IPS-20b (cell line): Measurements from ENCODE around the gene ARL17A.
"Not testable (repeated sequence)": the region's sequence is repeated elsewhere in the genome, so short reads cannot be mapped to it uniquely, and the experiment has no call there.

Experiments
- H3K27ac ChIP-seq: one replicate; pipeline ENCODE4 v1.5.1; 2013; ENCODE audit warnings: low read length
- H3K27me3 ChIP-seq: 2 replicates; pipeline ENCODE4 v1.6.1; 2013; ENCODE audit warnings: mild to moderate bottlenecking, low read length, inconsistent platforms; ENCODE audit not compliant: insufficient read depth
- H3K36me3 ChIP-seq: 2 replicates; pipeline ENCODE4 v1.6.1; 2013; ENCODE audit warnings: low read depth, mild to moderate bottlenecking, inconsistent platforms, low read length, moderate library complexity; ENCODE audit not compliant: insufficient read depth
- H3K4me1 ChIP-seq: 2 replicates; pipeline ENCODE4 v1.6.1; 2013; ENCODE audit warnings: mild to moderate bottlenecking, control low read depth, inconsistent platforms, low read length, moderate library complexity; ENCODE audit not compliant: insufficient read depth
- H3K4me3 ChIP-seq: 2 replicates; pipeline ENCODE4 v1.5.1; 2013; ENCODE audit warnings: mild to moderate bottlenecking, low read length, inconsistent platforms
- H3K9ac ChIP-seq: 2 replicates; pipeline ENCODE4 v1.6.1; 2013; ENCODE audit warnings: low read depth, mild to moderate bottlenecking, inconsistent platforms, low read length, moderate library complexity
- H3K9me3 ChIP-seq: 2 replicates; pipeline ENCODE4 v1.6.1; 2013; ENCODE audit warnings: mild to moderate bottlenecking, low read depth, low read length, inconsistent platforms; ENCODE audit not compliant: insufficient read depth

Gene ARL17A

DNA sequence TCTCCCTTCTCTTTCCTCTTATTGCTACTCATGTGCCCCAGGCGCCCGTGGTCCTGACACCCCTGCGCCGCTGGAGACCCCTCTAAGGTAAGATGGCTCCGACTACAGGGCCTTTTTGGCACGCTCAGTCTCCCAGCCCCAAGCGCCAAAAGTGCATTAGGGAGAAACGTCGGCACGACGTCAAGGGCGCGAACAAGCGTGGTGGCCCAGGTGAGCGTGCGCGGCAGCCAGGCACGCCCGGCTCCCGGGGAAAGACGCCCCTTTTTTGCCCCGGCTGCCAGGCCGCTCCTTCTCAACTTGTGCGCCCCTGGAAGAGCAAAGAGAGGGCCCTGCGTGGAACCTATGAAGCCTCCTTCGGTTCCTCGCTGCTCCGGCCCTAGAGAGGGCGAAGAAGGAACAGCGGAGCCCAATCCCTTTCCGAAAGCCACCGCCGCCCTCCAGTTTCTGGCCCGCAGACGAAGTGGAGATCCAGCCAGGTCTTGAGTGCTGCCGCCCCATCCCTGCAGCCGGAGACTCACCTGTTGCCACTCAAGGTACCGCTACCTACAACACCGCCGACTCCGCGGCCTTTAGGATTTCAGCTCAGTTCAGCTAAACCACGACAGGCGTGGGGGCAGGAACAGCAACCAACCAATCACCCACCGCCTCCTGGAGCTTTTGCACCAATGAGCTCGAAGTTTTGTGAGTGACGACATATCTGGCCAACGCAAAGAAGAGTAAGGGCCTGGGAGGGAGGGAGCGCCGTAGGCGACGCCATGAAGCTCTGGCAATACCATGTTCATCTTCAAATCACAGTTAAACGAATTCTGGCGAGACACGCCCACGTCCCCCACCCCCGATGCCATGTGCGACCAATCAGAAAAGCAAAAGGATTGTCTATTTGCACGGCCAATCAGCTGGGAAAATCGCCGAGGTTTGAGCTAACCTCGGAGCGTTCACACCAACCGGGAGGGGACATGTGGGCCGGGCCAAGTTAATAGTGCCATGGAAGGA lies at the start of gene ARL17A:
TSS of gene ARL17A (minus strand) at position 609 of the 993 bp plus-strand sequence. CDS start 3,369 bp downstream, outside the sequence.
- not testable (repeated sequence) for H3K9me3 ChIP-seq, H3K27me3 ChIP-seq, H3K9ac ChIP-seq, H3K27ac ChIP-seq, H3K4me3 ChIP-seq, H3K4me1 ChIP-seq, H3K36me3 ChIP-seq

DNA sequence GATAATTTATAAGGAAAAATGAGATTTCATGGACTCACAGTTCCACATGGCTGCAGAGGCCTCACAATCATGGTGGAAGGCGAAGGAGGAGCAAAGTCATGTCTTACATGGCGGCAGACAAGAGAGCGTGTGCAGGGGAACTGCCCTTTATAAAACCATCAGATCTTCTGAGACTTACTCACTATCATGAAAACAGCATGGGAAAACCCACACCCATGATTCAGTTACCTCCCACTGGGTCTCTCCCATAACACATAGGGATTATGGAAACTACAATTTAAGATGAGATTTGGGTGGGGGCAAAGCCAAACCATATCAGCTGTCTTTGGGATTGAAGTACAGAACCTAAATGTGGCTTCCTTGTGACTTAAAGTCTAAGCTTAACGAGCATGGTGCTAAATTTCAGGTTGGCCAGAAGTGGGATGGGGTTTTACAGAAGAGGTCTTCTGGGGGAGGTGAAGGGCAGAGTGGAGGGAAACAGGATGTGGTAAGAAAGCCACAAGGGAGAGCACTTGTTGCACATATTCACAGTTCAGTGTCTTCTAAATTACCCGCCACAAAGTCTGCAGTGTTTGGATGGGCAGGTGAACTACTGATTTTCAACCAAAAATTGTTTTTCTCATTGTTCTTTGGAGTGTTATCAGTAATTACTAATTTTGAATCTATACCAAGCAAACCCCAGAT lies 49.4 kb upstream of the ARL17A start:
- not testable (repeated sequence) for H3K36me3 ChIP-seq, H3K9me3 ChIP-seq, H3K4me1 ChIP-seq, H3K9ac ChIP-seq, H3K4me3 ChIP-seq, H3K27ac ChIP-seq, H3K27me3 ChIP-seq

DNA sequence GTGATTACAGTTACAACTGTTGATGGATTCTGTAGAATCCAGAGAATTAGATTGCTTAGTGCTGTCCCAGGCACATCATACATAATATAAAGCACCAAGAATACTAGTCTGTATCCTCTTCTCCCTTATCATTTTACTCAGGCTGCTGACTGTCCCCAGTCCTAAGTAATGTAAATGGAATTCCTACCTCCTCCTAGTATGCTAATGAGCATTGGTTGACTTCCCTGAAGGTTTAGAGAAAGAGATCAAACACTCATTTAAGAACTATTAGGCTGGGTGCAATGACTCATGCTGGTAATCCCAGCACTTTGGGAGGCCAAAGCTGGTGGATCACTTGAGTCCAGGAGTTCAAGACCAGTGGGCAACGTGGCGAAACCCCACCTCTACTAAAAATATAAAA lies 48.0 kb upstream of the ARL17A start:
- H3K9ac ChIP-seq, H3K27ac ChIP-seq, H3K4me1 ChIP-seq, H3K9me3 ChIP-seq, H3K27me3 ChIP-seq, H3K4me3 ChIP-seq, H3K36me3 ChIP-seq: not testable (repeated sequence)

DNA sequence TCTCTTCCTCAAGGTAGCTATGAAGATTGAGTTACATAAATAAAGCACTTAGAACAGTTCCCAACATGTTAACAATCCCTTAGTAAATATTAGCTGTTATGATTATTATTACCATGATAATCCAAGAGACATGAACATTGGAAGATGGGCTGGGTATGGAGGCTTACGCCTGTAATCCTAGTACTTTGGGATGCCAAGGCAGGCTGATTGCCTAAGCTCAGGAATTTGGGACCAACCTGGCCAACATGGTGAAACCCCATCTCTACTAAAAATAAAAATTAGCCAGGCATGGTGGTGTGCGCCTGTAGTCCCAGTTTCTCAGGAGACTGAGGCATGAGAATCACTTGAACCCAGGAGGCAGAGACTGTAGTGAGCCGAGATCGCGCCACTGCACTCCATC lies 45.2 kb upstream of the ARL17A start:
- not testable (repeated sequence) for H3K9me3 ChIP-seq, H3K36me3 ChIP-seq, H3K27me3 ChIP-seq, H3K9ac ChIP-seq, H3K27ac ChIP-seq, H3K4me3 ChIP-seq, H3K4me1 ChIP-seq

DNA sequence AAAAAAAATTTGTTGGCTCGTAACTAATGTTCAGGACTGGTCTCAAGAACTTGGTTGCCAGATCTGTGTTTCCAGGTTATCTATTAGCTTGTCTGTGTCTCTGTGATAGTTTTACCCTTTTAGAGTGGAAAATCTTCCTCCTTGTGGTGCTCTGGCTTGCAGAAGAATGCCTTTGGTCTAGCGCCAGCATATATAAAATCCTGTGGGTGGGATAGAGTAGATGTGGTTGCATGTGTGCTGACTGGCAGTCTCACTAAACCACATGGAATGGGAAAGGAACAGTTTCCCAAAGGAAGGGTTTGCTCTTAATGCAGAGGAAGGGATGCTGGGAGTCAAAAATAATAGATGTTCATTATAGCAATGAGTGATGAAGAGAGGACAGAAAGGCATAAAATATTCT lies 44.3 kb upstream of the ARL17A start:
- H3K36me3 ChIP-seq, H3K27me3 ChIP-seq, H3K4me1 ChIP-seq, H3K9me3 ChIP-seq, H3K27ac ChIP-seq, H3K9ac ChIP-seq, H3K4me3 ChIP-seq: not testable (repeated sequence)

DNA sequence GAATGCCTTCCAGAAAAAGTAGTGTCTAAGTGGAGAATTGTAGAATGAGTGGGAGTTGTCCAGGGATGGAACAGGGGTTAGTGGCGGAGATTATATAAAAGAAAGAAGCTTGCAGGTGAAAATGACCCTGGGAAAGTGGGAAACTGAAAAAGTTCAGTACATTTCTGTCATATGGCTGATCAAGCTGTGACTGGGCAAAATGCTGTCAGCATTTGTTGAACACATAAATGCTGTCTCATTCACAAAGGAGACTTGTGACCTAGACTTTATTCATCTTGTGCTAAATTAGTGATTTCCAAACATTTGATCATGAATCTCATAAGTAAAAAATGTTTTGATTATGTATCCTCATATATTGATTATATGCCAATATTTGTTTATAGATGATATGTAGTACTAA lies 39.5 kb upstream of the ARL17A start:
- H3K4me3 ChIP-seq, H3K27me3 ChIP-seq, H3K9me3 ChIP-seq, H3K4me1 ChIP-seq, H3K36me3 ChIP-seq, H3K9ac ChIP-seq, H3K27ac ChIP-seq: not testable (repeated sequence)

DNA sequence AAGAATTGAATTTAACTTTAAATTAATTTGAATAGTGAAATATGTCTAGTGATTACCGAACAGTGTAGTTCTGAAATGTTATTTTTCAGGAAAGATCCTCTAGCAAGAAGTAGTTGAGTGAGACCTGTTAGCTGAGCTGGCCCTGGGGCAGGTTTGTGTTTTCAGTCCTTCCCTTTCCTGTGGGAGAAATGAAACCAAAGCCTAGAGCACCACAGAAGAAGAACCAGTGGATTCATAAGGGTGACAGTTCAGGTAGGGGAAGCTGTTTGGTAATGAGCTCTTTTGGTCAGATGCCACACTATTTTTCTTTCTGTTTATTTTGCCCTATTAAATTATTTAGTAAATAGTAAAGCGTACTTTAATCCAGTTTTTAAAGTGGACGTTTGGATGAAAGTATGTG lies 37.6 kb upstream of the ARL17A start:
- not testable (repeated sequence) for H3K27ac ChIP-seq, H3K27me3 ChIP-seq, H3K4me1 ChIP-seq, H3K4me3 ChIP-seq, H3K36me3 ChIP-seq, H3K9ac ChIP-seq, H3K9me3 ChIP-seq

DNA sequence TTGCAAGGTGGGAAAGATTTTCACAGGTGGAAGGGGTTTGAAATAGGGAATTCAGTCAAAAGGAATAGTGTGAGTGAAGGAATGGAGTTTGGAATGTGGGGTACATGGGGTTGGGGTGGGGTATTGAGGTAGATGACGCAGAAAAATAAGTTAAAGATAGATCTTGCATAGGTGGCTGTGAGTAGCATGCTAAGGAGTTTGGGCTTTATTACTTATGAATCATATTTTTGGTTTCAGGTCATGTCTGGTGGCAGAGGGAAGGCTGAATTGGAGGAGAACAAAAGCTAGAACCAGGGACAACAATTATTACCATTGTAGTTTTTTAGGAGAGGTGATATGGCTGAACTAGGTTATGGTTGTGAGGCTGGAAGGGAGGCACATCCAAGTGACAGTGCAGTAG lies 34.4 kb upstream of the ARL17A start:
- not testable (repeated sequence) for H3K9ac ChIP-seq, H3K27ac ChIP-seq, H3K27me3 ChIP-seq, H3K4me1 ChIP-seq, H3K9me3 ChIP-seq, H3K36me3 ChIP-seq, H3K4me3 ChIP-seq

DNA sequence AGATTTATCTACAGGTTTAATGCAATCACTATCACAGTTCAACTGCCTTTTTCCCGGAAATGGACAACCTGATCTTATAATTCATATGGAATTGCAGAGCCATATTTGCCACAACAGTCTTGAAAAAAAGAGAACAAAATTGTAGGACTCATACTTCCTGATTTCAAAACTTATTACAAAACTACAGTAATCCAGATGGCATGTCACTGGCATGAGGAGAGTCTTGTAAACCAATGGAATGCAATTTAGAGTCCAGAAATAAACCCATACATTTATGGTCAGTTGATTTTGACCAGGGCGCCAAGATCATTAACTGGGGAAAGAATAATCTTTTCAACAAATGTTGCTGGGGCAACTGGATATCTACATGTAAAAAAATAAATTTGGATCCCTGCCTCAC lies 31.8 kb upstream of the ARL17A start:
- not testable (repeated sequence) for H3K4me1 ChIP-seq, H3K36me3 ChIP-seq, H3K9ac ChIP-seq, H3K4me3 ChIP-seq, H3K27me3 ChIP-seq, H3K9me3 ChIP-seq, H3K27ac ChIP-seq

DNA sequence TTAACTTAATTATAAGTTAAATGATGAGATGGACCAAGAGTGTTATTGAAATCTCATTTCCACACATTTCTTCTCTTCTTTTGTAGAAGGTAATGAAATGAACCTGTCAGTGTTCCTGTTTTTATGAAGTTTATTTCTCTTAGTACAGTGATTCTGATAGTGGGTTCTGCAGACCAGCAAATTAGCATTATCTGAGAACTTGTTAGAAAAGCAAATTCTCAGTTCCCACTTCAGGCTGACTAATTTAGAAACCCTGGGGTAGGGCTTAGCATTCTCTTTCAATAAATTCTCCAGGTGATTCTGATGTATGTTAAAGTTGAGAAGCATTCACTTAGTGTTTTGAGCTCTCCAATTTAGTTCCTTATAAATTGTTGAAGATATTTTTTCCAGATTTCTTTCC lies 23.6 kb upstream of the ARL17A start:
- H3K27me3 ChIP-seq, H3K4me1 ChIP-seq, H3K9ac ChIP-seq, H3K36me3 ChIP-seq, H3K4me3 ChIP-seq, H3K27ac ChIP-seq, H3K9me3 ChIP-seq: not testable (repeated sequence)

DNA sequence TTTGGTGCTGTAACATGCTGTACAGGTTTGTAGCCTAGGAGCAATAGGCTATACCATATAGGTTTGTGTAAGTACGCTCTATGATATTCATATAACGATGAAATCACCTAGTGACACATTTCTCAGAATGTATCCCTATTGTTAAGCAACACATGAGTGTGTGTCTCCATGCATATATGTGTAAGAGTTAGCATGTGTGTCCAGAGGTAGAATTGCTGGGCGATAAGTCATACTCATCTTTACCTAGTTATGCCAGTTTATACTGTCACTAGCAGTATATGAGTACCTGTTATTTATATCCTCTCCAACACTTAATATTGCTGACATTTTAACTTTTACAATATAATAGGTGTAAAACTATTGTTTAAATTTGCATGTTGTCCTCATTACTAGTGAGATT lies 21.3 kb upstream of the ARL17A start:
- not testable (repeated sequence) for H3K4me1 ChIP-seq, H3K4me3 ChIP-seq, H3K27ac ChIP-seq, H3K27me3 ChIP-seq, H3K9me3 ChIP-seq, H3K36me3 ChIP-seq, H3K9ac ChIP-seq

DNA sequence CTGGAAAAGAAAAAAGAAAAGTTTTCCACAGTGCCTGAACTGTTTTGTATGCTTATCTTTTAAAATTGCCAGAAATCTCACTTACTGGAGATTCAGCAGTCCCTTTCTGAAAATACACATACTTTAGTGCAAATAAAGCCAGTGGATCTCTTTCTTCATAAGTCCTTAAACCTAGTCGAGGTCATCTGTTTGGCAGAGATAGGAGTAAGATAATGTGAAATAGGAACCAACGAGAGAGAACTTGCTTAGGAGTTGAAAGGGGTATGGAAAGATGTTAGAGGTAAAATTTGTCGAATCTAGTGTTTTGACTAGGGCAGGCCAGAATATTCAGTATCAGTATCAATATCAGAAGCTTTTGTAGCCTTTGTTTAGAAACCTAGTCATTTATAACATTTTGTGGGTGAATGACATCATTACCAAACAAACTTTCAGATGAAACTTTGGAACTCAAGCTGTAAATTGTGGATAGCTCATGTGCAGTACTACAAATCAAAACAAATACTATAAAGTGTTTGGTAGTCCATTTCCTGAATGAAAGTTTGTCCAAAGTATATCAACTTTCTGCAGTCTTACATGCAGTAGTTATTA lies 18.9 kb upstream of the ARL17A start:
- H3K4me1 ChIP-seq, H3K27ac ChIP-seq, H3K4me3 ChIP-seq, H3K9ac ChIP-seq, H3K36me3 ChIP-seq, H3K9me3 ChIP-seq, H3K27me3 ChIP-seq: not testable (repeated sequence)
